GM12878 (cell line): ENCODE measurements around the gene RAMP2. TPM values are rescaled to one million over a fixed set of nuclear protein-coding genes. Genes with fewer than 3 reads are reported as not detected.
A peak's percentile ranks its signal among the peaks of the same experiment; 100 is the strongest.

Experiments used
- ATF7 ChIP-seq: fragments of 450-650 bp; IDR thresholded peaks from 2 replicates; pipeline ENCODE4 v1.6.1; 2016; ENCODE audit warnings: low read depth, mild to moderate bottlenecking
- BCL3 ChIP-seq: IDR thresholded peaks from 2 replicates; pipeline ENCODE4 v1.6.1; 2011; ENCODE audit warnings: borderline replicate concordance, low read depth, mild to moderate bottlenecking, moderate library complexity, low read length; ENCODE audit not compliant: insufficient read depth, poor library complexity, severe bottlenecking
- CHD1 ChIP-seq: IDR thresholded peaks from 2 replicates; pipeline ENCODE4 v1.6.1; 2012; ENCODE audit warnings: low read depth, low read length, improper control_type of control experiment
- EED ChIP-seq: sonication (generic); IDR thresholded peaks from 2 replicates; pipeline ENCODE4 v1.6.1; 2016; ENCODE audit warnings: antibody characterized with exemption, low read depth
- HCFC1 ChIP-seq: fragments of 150-350 bp; IDR thresholded peaks from 2 replicates; pipeline ENCODE4 v1.6.1; 2014; ENCODE audit warnings: low read length
- IRF5 ChIP-seq: fragments of 450-650 bp; IDR thresholded peaks from 2 replicates; pipeline ENCODE4 v1.6.1; 2017; ENCODE audit warnings: borderline replicate concordance
- JUND ChIP-seq: IDR thresholded peaks from 2 replicates; pipeline ENCODE4 v1.6.1; 2012; ENCODE audit warnings: low read depth, mild to moderate bottlenecking, low read length, improper control_type of control experiment, moderate library complexity
- KAT2A ChIP-seq: conservative IDR thresholded peaks from 2 replicates; pipeline ENCODE4 v1.6.1; 2011; ENCODE audit warnings: low read depth, low read length; ENCODE audit not compliant: control insufficient read depth
- MEF2B ChIP-seq: fragments of 450-650 bp; IDR thresholded peaks from 2 replicates; pipeline ENCODE4 v1.6.1; 2018; ENCODE audit warnings: mild to moderate bottlenecking, moderate library complexity; ENCODE audit not compliant: partially characterized antibody, poor library complexity, severe bottlenecking
- MTA3 ChIP-seq: IDR thresholded peaks from 2 replicates; pipeline ENCODE4 v1.6.1; 2012; ENCODE audit warnings: low read length, inconsistent platforms, borderline replicate concordance
- MYB ChIP-seq: fragments of 150-350 bp; IDR thresholded peaks from 2 replicates; pipeline ENCODE4 v1.6.1; 2014; ENCODE audit warnings: mild to moderate bottlenecking, low read depth, low read length, borderline replicate concordance
- PAX5 ChIP-seq: IDR thresholded peaks from 2 replicates; pipeline ENCODE4 v1.6.1; 2011; ENCODE audit warnings: low read depth, low read length, borderline replicate concordance
- PRDM15 ChIP-seq: fragments of 450-650 bp; formaldehyde crosslinking; IDR thresholded peaks from 2 replicates; pipeline ENCODE4 v1.4.0; 2020; ENCODE audit warnings: mild to moderate bottlenecking, moderate library complexity
- RUNX3 ChIP-seq: IDR thresholded peaks from 2 replicates; pipeline ENCODE4 v1.6.1; 2012; ENCODE audit warnings: low read length, inconsistent platforms
- SKIL ChIP-seq: fragments of 450-650 bp; IDR thresholded peaks from 2 replicates; pipeline ENCODE4 v1.6.1; 2017; ENCODE audit warnings: mild to moderate bottlenecking, low read depth, inconsistent platforms; ENCODE audit not compliant: poor library complexity, severe bottlenecking
- SMAD1 ChIP-seq: fragments of 450-650 bp; IDR thresholded peaks from 2 replicates; pipeline ENCODE4 v1.6.1; 2018; ENCODE audit warnings: mild to moderate bottlenecking, low read depth; ENCODE audit not compliant: partially characterized antibody
- SP1 ChIP-seq: IDR thresholded peaks from one replicate; pipeline ENCODE4 v1.6.1; 2011; ENCODE audit warnings: low read depth, low read length
- SREBF1 ChIP-seq: IDR thresholded peaks from 2 replicates; pipeline ENCODE4 v1.6.1; 2012; ENCODE audit warnings: mild to moderate bottlenecking, low read length
- USF2 ChIP-seq: IDR thresholded peaks from 2 replicates; pipeline ENCODE4 v1.6.1; 2011; ENCODE audit warnings: low read depth, low read length, improper control_type of control experiment, borderline replicate concordance
- YBX1 ChIP-seq: fragments of 450-650 bp; IDR thresholded peaks from 2 replicates; pipeline ENCODE4 v1.6.1; 2016; ENCODE audit warnings: antibody characterized with exemption
- ZNF207 ChIP-seq: fragments of 450-650 bp; IDR thresholded peaks from 2 replicates; pipeline ENCODE4 v1.6.1; 2014; ENCODE audit warnings: antibody characterized with exemption, mild to moderate bottlenecking, borderline replicate concordance
- ZNF24 ChIP-seq: fragments of 450-650 bp; IDR thresholded peaks from 2 replicates; pipeline ENCODE4 v1.6.1; 2017; ENCODE audit warnings: antibody characterized with exemption, mild to moderate bottlenecking
- polyA plus RNA-seq, 11 experiments: library from polyadenylated mRNA; depleted of rRNA in 4 of 11; unstranded in 6 of 11; stranded (reverse) in 5 of 11; fragments of >200 nt; fragmentation: Nextera tagmentation in 4 of 11; fragmentation: Illumina TruSeq in 1 of 11; extraction: Ambion mirVana in 4 of 11; extraction: Trizol in 1 of 11; gene quantifications; 1 replicate in 1 of 11; 2 replicates in 10 of 11; pipeline versions ENCODE4 v1.2.1 to v1.2.3, GENCODE V29; 2011 to 2016; ENCODE audit warnings: inconsistent platforms in 2 of 11, missing spikeins in 2 of 11, low read depth in 1 of 11
- total RNA-seq, 4 experiments: library from RNA; depleted of rRNA in 3 of 4; stranded (reverse); fragments of >200 nt in 3 of 4; fragmentation: Illumina TruSeq in 1 of 4; extraction: Trizol in 1 of 4; gene quantifications; 2 replicates each; pipeline versions ENCODE4 v1.2.1 to v1.2.3, GENCODE V29; 2013 to 2021

Gene RAMP2
- total and polyA plus RNA-seq, 10 of the 15 experiments (the other 5 are each of a cell fraction or from before 2014, with no cell fraction given), result 0.14 to 0.32 (median 0.21) TPM; not detected in 4

- no peak for TF ChIP-seq PRDM15 (CRISPR knock-in tag)
- TF ChIP-seq SKIL, result peak; percentile 75
- TF ChIP-seq YBX1, result no peak
- TF ChIP-seq USF2, result no peak; the same call in 1 of the 2 replicates
- no peak for TF ChIP-seq JUND
- no peak for TF ChIP-seq KAT2A
- peak; percentile 91 for TF ChIP-seq RUNX3
- no peak for TF ChIP-seq CHD1
- TF ChIP-seq ZNF24, result no peak
- peak; percentile 98 for TF ChIP-seq BCL3
- peak; percentile 24; the same call in 1 of the 2 replicates for TF ChIP-seq EED
- no peak for TF ChIP-seq MYB
- TF ChIP-seq PAX5, result peak; percentile 56; the same call in 1 of the 2 replicates
- TF ChIP-seq MEF2B, result peak; percentile 87
- no peak for TF ChIP-seq ZNF207
- no peak for TF ChIP-seq ATF7
- TF ChIP-seq SP1, result peak; percentile 43
- TF ChIP-seq MTA3, result no peak
- no peak for TF ChIP-seq IRF5
- TF ChIP-seq SREBF1, result no peak
- no peak for TF ChIP-seq SMAD1
- TF ChIP-seq HCFC1, result no peak
These were observed 14.6 kb downstream of the RAMP2 start (continued) for GRCh38 chr17:42775534-42776098.
